ENCODE data around the gene DUOX1. TPM values are rescaled to one million over a fixed set of nuclear protein-coding genes. Genes with fewer than 3 reads are reported as not detected.

The DUOX1 gene
- total RNA-seq, 2 donors from 2014 or later = 0.45 to 0.96 TPM

DNA sequence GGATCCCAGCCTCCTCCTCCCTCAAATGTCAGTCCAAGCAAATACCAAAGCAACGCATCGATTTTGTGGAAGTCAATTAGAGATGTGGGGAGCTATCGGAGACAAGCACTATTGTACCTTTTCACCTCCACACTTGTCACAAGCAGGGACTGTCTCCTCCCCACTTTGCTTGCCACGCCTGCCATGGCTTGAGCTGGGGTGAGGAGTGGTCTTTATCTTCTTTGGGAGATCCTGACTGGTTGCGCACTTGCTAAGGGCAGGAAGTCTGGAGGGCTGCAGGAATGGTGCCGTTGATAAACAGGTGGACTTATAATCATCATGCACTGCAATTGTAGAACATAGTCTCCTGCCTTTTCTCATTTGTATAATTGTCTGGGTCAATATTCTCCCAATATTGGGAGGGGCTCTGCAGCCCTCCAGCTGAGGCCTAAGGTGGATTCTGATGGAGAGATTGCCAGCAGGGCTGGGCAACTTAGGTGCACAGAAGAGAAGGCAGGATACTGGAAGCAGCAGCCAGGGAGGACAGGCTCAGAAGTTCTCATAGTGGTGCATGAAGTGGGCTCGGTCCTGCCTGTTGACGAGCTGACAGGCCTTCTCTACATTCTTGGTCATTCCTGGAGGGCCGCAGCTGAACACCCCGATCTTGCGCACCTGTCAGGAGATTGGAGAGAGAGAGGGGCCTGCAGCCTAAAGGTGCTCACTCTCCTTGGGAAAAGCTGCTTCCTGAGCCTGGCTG, 36.0 kb upstream of the DUOX1 start:
- no peaks in the 10 kb centered on the region for H3K36me3 ChIP-seq
- H3K4me1 ChIP-seq = no peaks in the 10 kb centered on the region
- no peaks in the 10 kb centered on the region for H3K9me3 ChIP-seq
- TF ChIP-seq, protein P1, sequence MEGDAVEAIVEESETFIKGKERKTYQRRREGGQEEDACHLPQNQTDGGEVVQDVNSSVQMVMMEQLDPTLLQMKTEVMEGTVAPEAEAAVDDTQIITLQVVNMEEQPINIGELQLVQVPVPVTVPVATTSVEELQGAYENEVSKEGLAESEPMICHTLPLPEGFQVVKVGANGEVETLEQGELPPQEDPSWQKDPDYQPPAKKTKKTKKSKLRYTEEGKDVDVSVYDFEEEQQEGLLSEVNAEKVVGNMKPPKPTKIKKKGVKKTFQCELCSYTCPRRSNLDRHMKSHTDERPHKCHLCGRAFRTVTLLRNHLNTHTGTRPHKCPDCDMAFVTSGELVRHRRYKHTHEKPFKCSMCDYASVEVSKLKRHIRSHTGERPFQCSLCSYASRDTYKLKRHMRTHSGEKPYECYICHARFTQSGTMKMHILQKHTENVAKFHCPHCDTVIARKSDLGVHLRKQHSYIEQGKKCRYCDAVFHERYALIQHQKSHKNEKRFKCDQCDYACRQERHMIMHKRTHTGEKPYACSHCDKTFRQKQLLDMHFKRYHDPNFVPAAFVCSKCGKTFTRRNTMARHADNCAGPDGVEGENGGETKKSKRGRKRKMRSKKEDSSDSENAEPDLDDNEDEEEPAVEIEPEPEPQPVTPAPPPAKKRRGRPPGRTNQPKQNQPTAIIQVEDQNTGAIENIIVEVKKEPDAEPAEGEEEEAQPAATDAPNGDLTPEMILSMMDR (IDR thresholded peaks at IDR 0.05) = no peak
- no peak for DNase-seq
- H3K4me3 ChIP-seq = no peak overlapping the region
- intact Hi-C loops (cut with DNase I) = no loop called here
- no peaks in the 10 kb centered on the region for H3K27me3 ChIP-seq
- H3K9ac ChIP-seq (ENCODE audit: low read depth in 2 of 2, low read length in 2 of 2) = no peak overlapping the region
- H3K27ac ChIP-seq = no peak overlapping the region

DNA sequence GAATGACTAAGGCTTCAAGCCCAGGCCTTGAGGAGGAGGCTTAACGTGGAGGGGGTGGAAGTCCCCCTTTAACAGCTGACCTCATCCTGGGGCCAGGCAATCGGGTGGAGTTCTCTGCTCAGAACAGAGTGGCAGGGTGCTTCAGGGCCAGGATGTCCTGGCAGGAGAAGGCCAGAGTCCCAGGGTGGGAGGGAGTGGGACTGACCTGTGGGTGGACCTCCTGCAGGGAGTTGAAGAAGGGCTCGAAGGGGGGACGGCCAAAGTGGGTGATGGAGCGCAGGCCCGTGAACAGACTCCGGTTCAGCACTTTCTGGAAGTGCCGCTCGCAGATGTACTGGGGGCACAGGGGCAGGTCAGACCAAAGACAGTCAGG, 35.5 kb upstream of the DUOX1 start:
- Histone ChIP-seq H3K9me3 (no peaks in the 10 kb centered on the region), H3K27ac (no peak overlapping the region), H3K27me3 (no peaks in the 10 kb centered on the region), H3K4me1 (no peaks in the 10 kb centered on the region), H3K4me3 (no peak overlapping the region), H3K9ac (ENCODE audit: low read depth in 2 of 2, low read length in 2 of 2) (no peak overlapping the region), H3K36me3 (no peaks in the 10 kb centered on the region)
- intact Hi-C loops (cut with DNase I) = no loop called here
- DNase-seq = no peak
- TF ChIP-seq, protein P1 (IDR thresholded peaks at IDR 0.05) = no peak

DNA sequence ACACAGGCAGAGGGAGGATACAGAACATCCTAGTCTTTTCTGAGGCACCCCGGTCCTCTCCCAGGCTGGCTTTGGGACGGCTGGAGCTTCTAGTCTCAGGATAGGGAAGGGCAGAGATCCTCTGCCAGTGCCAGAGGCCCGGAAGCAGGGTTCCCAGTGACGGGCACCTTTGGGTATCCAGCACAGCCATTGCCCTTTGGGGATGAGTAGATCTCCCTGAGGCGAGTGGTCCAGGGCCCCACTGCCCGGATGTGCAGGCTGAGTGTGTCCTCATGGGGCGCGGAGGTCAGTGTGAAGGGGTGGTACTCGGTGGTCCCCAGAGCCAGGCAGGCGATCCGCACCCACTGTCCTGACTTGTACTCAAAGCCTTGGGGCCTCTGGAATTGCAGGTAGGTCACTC, 34.1 kb upstream of the DUOX1 start:
- Histone ChIP-seq H3K27ac (no peak overlapping the region), H3K9ac (ENCODE audit: low read depth in 2 of 2, low read length in 2 of 2) (no peak overlapping the region), H3K4me1 (no peaks in the 10 kb centered on the region), H3K4me3 (no peak overlapping the region), H3K9me3 (no peaks in the 10 kb centered on the region), H3K36me3 (no peaks in the 10 kb centered on the region), H3K27me3 (no peaks in the 10 kb centered on the region)
- DNase-seq = no peak
- intact Hi-C loops (cut with DNase I) = no loop called here
- TF ChIP-seq, protein P1 (IDR thresholded peaks at IDR 0.05) = no peak

DNA sequence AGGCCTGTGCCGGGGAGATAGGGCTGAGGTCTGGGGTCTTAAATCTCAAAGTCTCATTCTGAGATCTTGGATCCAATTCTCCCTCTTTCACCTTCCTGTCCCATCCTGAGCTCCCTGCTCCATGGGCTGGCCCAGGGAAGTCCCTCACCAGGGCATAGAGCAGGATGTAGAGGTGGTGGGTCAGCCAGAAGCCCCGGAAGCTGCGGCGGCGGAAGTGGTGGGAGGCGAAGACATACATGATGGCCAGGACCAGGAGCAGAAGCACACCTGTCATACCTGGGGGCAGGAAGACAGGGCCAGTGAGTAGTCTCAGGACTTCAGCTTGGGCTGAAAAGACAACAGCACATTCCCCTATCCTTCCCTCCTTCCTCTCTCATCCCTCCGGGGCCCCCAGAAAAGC, 32.3 kb upstream of the DUOX1 start:
- H3K9ac ChIP-seq (ENCODE audit: low read depth in 2 of 2, low read length in 2 of 2) = no peak overlapping the region
- intact Hi-C loops (cut with DNase I) = no loop called here
- H3K36me3 ChIP-seq = no peaks in the 10 kb centered on the region
- no peak overlapping the region for H3K27ac ChIP-seq
- no peaks in the 10 kb centered on the region for H3K9me3 ChIP-seq
- no peaks in the 10 kb centered on the region for H3K27me3 ChIP-seq
- no peak overlapping the region for H3K4me3 ChIP-seq
- TF ChIP-seq, protein P1 (IDR thresholded peaks at IDR 0.05) = no peak
- no peaks in the 10 kb centered on the region for H3K4me1 ChIP-seq
- DNase-seq = no peak

DNA sequence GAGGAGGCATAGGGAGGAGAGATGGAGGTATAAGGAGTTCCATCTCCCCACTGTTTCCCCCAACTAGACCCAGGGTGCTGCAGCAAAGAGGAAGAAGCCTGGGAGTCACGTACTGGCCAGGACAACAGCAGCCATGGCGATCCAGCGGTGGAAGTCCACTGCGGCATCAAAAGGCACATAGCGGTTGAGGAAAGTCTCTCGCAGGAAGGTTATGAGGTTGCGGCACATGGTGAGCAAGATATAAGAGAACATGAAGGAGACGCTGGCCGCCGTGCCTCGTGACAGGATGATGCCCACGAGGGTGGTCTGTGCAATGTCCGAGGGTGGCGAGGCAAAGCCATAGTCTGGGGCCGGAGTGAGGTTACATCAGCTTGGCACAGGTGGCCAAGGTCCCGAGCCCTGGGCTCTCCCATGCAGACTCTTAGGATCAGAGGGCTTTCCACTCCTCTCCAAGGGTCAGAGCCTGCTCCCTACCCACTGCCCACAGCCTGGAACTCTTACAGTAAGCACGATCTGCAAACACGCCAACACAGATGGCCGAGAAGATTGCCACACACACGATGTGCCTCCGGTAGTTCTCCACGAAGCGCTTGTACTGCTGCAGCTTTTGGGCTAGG, 30.1 kb upstream of the DUOX1 start:
- Histone ChIP-seq H3K27me3 (no peaks in the 10 kb centered on the region), H3K27ac (no peak overlapping the region), H3K4me1 (no peaks in the 10 kb centered on the region), H3K9me3 (no peaks in the 10 kb centered on the region), H3K36me3 (no peaks in the 10 kb centered on the region), H3K9ac (ENCODE audit: low read depth in 2 of 2, low read length in 2 of 2) (no peak overlapping the region), H3K4me3 (no peak overlapping the region)
- TF ChIP-seq, protein P1 (IDR thresholded peaks at IDR 0.05) = no peak
- DNase-seq = no peak
- intact Hi-C loops (cut with DNase I) = no loop called here
